ENCODE results near the gene TRAPPC3L.

The TRAPPC3L gene

DNA sequence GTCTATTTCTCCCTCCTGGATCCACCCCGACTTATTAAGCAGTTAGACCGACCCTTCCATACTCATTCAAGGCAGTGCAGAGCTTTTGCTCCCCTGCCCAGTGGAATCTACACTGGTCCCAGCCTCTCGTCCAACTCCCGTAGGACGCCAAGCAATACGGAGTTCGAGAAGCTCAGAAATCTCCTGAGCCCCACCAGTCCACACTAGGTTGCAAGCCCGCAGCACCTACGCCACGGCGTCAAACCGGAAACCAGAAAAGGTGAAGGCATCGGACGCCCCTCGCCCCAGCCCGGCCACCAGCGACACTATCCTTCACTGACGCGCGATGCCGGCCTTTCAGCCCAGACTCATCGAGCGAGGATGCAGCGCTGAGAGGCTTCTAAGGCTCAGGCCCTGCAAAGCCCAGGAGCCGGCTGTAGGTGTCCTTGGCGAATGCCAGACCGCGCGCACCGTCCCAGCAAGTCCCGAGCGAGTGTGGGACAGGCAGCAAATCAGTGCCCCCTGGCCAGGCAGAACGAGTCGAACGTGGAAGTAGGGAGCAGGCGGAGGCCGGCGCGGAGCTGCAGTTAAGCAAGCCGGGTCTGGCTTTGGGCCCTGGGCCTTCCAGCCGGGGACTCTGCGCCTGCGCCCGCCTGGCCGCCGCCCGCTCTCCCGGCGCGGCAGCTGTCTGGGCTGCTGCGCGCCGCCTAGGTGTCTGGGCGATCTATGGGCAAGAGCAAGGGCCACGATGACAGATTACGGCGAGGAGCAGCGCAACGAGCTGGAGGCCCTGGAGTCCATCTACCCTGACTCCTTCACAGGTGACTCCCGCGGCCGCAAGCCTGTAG lies 25.6 kb upstream of the TRAPPC3L start, which contains the start of gene RWDD1:
RWDD1 (plus strand) TSS at position 649 of the 827 bp plus-strand sequence; CDS start at position 728, 79 bp downstream.
- no peaks in the 10 kb centered on the region for H3K9me3 ChIP-seq
- peak within 1 kb of the TSS; percentile 79 to 80 for H3K4me3 ChIP-seq (ENCODE audit: low read depth in 1 of 2, low read length in 1 of 2)
- H3K27me3 ChIP-seq: peaks cover 8% of the 10 kb centered on the region
- no peaks in the 10 kb centered on the region for H3K36me3 ChIP-seq
- H3K4me1 ChIP-seq (ENCODE audit: control insufficient read depth in 1 of 2, insufficient read depth in 1 of 2, low read depth in 1 of 2, low read length in 1 of 2): peaks cover 36 to 42% of the 10 kb centered on the region in 2 experiments
- H3K27ac ChIP-seq: peak within 1 kb of the TSS; percentile 88
- TF ChIP-seq, protein P1, sequence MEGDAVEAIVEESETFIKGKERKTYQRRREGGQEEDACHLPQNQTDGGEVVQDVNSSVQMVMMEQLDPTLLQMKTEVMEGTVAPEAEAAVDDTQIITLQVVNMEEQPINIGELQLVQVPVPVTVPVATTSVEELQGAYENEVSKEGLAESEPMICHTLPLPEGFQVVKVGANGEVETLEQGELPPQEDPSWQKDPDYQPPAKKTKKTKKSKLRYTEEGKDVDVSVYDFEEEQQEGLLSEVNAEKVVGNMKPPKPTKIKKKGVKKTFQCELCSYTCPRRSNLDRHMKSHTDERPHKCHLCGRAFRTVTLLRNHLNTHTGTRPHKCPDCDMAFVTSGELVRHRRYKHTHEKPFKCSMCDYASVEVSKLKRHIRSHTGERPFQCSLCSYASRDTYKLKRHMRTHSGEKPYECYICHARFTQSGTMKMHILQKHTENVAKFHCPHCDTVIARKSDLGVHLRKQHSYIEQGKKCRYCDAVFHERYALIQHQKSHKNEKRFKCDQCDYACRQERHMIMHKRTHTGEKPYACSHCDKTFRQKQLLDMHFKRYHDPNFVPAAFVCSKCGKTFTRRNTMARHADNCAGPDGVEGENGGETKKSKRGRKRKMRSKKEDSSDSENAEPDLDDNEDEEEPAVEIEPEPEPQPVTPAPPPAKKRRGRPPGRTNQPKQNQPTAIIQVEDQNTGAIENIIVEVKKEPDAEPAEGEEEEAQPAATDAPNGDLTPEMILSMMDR (IDR thresholded peaks at IDR 0.05): peak; percentile 59

DNA sequence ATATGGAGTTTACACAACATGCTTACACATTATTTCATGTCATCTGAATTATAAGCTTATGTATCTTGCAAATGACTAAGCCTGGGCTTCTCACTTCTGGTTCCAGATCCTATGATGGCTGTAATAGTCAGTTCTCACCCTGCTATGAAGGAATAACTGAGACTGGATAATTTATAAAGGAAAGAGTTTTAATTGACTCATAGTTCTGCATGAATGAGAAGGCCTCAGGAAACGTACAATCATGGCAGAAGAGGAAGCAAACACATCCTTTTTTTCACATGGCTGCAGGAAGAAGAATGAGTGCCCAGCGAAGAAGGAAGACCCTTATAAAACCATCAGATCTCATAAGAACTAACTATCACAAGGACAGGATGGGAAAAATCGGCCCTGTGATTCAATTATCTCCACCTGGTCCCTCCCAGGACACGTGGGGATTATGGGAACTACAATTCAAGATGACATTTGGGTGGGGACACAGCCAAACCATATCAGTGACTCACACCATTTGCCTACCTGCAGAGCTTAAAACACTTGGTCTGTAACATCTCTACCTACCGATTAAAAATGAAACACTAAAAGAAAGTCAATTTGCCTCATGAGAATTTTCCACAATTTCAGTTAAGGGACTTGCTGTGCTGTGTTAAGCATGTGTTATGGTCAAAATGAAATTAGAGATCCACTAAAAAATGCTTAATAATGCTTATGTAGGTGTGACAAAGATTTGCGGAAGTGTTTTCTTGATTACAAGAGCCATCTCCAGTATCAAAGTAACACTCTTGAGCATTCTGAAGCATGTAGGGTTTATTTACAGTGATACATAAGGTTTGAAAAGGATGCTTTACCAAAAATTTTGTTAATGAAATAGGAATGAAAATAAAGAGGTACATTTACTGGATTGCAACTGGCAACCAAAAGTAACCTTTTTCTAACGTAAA lies 23.6 kb upstream of the TRAPPC3L start:
- TF ChIP-seq, protein P1 (IDR thresholded peaks at IDR 0.05): no peak
- H3K27me3 ChIP-seq: peaks cover 28% of the 10 kb centered on the region

DNA sequence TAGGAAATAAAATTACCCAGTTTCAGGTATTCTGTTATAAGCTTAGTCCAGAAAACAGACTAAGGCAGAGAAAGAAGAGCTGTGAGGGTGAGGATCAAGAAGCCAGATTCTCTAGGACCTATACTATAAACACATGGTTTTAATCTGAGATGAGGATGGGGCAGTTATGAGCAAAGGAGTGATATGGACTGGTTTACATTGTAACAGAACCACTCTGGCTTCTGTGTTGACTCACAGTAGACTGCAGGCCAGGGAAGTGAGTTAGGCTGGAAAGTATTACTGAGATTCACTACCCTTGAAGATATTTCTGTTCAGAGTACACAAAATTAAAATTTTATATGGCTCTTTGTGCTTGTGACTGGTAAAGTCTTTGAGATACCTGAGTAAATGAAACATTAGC lies 22.6 kb upstream of the TRAPPC3L start:
- TF ChIP-seq, protein P1 (IDR thresholded peaks at IDR 0.05): no peak
- H3K4me1 ChIP-seq (ENCODE audit: control insufficient read depth in 1 of 2, insufficient read depth in 1 of 2, low read depth in 1 of 2, low read length in 1 of 2): peaks cover 36 to 41% of the 10 kb centered on the region in 2 experiments
- H3K27me3 ChIP-seq: peaks cover 33% of the 10 kb centered on the region
- no peak overlapping the region for H3K4me3 ChIP-seq (ENCODE audit: low read depth in 1 of 2, low read length in 1 of 2)
- H3K9me3 ChIP-seq: no peaks in the 10 kb centered on the region
- no peak overlapping the region for H3K27ac ChIP-seq
- H3K36me3 ChIP-seq: no peaks in the 10 kb centered on the region

More for the DNA sequence above, 23.6 kb upstream of the TRAPPC3L start:
- Histone ChIP-seq H3K9me3 (no peaks in the 10 kb centered on the region), H3K4me1 (ENCODE audit: control insufficient read depth in 1 of 2, insufficient read depth in 1 of 2, low read depth in 1 of 2, low read length in 1 of 2) (peaks cover 36 to 42% of the 10 kb centered on the region in 2 experiments), H3K36me3 (no peaks in the 10 kb centered on the region), H3K4me3 (ENCODE audit: low read depth in 1 of 2, low read length in 1 of 2) (no peak overlapping the region), H3K27ac (peak overlapping the region; percentile 60)

DNA sequence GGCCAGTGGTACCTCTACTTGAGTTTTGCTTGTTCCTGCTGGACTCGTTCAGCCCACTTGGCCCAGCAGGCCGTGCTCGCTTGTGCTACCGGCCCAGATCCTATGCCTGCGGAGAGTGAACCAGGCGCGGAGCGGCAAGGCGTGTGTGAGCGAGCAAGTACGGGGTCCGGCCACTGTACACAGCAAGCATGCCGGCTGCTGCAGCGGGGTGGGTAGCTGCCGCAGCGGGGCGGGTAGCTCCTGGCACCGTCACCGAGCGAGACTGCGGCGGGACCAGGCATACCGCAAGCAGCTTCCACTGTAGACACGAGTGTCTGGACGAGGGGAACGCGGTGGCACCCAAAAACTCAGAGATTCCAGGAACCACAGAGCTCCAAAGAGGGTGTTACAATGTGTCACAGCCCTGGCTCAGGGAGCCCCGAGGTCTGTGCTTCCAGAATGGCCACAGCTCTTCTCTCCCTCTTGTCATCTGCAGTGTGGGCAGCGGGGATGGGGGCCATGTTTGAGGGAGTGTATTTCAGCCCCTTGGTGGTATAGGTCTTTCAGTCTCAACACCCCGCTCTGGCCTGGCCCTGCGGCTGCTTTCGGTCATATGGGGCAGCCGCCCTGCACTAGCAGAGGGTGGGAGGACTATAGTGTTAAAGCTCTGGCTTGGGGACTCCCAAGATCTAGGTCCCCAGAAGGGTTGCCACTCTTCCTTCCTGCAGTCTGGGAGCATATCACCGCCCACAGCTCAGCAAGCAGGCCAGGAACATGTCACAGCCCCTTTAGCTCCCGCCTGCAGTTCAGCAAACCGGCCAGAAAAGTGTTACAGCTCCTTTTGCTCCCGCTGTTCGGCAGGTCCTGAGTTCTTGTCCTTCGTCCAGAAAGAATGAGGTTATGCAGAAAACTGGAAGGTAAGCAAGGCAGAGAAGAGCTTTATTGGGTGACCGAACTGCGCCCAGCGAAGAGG lies 19.7 kb upstream of the TRAPPC3L start:
- Histone ChIP-seq H3K4me1 (ENCODE audit: control insufficient read depth in 1 of 2, insufficient read depth in 1 of 2, low read depth in 1 of 2, low read length in 1 of 2) (peaks cover 13 to 22% of the 10 kb centered on the region in 2 experiments), H3K27ac (no peak overlapping the region)

More for the DNA sequence above, 19.7 kb upstream of the TRAPPC3L start:
- Histone ChIP-seq H3K36me3 (no peaks in the 10 kb centered on the region), H3K9me3 (no peaks in the 10 kb centered on the region), H3K4me3 (ENCODE audit: low read depth in 1 of 2, low read length in 1 of 2) (no peak overlapping the region), H3K27me3 (peaks cover 37% of the 10 kb centered on the region)
- TF ChIP-seq, protein P1 (IDR thresholded peaks at IDR 0.05): no peak
